OCI-LY1 (cell line): ENCODE results near the gene CCND1.

ENCODE experiments used
- EZH2 ChIP-seq: fragments of 200-600 bp; sonication (generic), shearing (Covaris generic); IDR thresholded peaks from 2 replicates; pipeline ENCODE4 v1.8.0; 2017; ENCODE audit warnings: borderline replicate concordance, mixed run types, mild to moderate bottlenecking, antibody characterized with exemption, low read length, moderate library complexity, mixed read lengths
- TF ChIP-seq, protein P1 (sequence below): fragments of 200-600 bp; sonication (generic), shearing (Covaris generic); IDR thresholded peaks from 2 replicates; pipeline ENCODE4 v1.5.1; 2017; ENCODE audit warnings: mild to moderate bottlenecking, antibody characterized with exemption, low read length, moderate library complexity, mixed read lengths

GRCh38 chr11:69671734-69672465 is 30.9 kb downstream of the CCND1 start:
- TF ChIP-seq, protein P1, sequence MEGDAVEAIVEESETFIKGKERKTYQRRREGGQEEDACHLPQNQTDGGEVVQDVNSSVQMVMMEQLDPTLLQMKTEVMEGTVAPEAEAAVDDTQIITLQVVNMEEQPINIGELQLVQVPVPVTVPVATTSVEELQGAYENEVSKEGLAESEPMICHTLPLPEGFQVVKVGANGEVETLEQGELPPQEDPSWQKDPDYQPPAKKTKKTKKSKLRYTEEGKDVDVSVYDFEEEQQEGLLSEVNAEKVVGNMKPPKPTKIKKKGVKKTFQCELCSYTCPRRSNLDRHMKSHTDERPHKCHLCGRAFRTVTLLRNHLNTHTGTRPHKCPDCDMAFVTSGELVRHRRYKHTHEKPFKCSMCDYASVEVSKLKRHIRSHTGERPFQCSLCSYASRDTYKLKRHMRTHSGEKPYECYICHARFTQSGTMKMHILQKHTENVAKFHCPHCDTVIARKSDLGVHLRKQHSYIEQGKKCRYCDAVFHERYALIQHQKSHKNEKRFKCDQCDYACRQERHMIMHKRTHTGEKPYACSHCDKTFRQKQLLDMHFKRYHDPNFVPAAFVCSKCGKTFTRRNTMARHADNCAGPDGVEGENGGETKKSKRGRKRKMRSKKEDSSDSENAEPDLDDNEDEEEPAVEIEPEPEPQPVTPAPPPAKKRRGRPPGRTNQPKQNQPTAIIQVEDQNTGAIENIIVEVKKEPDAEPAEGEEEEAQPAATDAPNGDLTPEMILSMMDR = no peak
- TF ChIP-seq EZH2 = no peak
